Measurements from ENCODE around the gene UBQLN4.

Gene UBQLN4

GRCh38 chr1:156006666-156007376, 46.8 kb downstream of the UBQLN4 start:
- DNase-seq, result no peak

GRCh38 chr1:156004843-156005584, 48.6 kb downstream of the UBQLN4 start:
- DNase-seq, result peak; percentile 7 to 52

- DNase-seq, result no peak
Measured at GRCh38 chr1:156003923-156004188, 49.7 kb downstream of the UBQLN4 start.

- DNase-seq, result no peak
Measured at GRCh38 chr1:156002188-156002911, 51.2 kb downstream of the UBQLN4 start.

GRCh38 chr1:156001662-156002171, 51.9 kb downstream of the UBQLN4 start:
- DNase-seq, result no peak

- no peak for DNase-seq
Measured at GRCh38 chr1:156001021-156001661, 52.5 kb downstream of the UBQLN4 start.

- DNase-seq, result no peak
Measured at GRCh38 chr1:155999964-156000363, 53.6 kb downstream of the UBQLN4 start.

GRCh38 chr1:155996166-155996565, 57.4 kb downstream of the UBQLN4 start:
- DNase-seq, result no peak

GRCh38 chr1:155993595-155993994, 60.0 kb downstream of the UBQLN4 start:
- no peak for DNase-seq

- peak; percentile 17 to 69 for DNase-seq
Measured at GRCh38 chr1:155990005-155990739, 63.4 kb downstream of the UBQLN4 start.

- DNase-seq, result peak; percentile 85 to 88
Measured at GRCh38 chr1:155989242-155990004, 64.2 kb downstream of the UBQLN4 start.
